EL (cell line): Measurements from ENCODE around the gene DRG2.

Source experiments
- DNase-seq: peaks from one replicate; pipeline ENCODE4 v3.0.0-alpha.2; 2016

The DRG2 gene

GRCh38 chr17:18117982-18118975, 30.5 kb downstream of the DRG2 start:
- no peak for DNase-seq

- DNase-seq, result no peak
Observed at GRCh38 chr17:18119166-18119745, 31.5 kb downstream of the DRG2 start.

- no peak for DNase-seq
Observed at GRCh38 chr17:18119938-18120337, 32.2 kb downstream of the DRG2 start.

GRCh38 chr17:18120461-18121017, 32.8 kb downstream of the DRG2 start:
- DNase-seq, result no peak

- no peak for DNase-seq
Observed at GRCh38 chr17:18121144-18121910, 33.6 kb downstream of the DRG2 start.

GRCh38 chr17:18122990-18123753, 35.4 kb downstream of the DRG2 start:
- DNase-seq, result no peak

GRCh38 chr17:18124345-18125126, 36.8 kb downstream of the DRG2 start:
- no peak for DNase-seq

GRCh38 chr17:18129041-18129502, 41.3 kb downstream of the DRG2 start:
- peak; percentile 47 for DNase-seq

GRCh38 chr17:18132711-18133110, 45.0 kb downstream of the DRG2 start:
- no peak for DNase-seq

GRCh38 chr17:18136357-18136756, 48.6 kb downstream of the DRG2 start:
- DNase-seq, result no peak

GRCh38 chr17:18138065-18138749, 50.5 kb downstream of the DRG2 start:
- DNase-seq, result no peak

GRCh38 chr17:18139092-18139491, 51.3 kb downstream of the DRG2 start:
- DNase-seq, result no peak

- no peak for DNase-seq
Observed at GRCh38 chr17:18139498-18139897, 51.8 kb downstream of the DRG2 start.

GRCh38 chr17:18139949-18140348, 52.2 kb downstream of the DRG2 start:
- DNase-seq, result peak; percentile 38

GRCh38 chr17:18140648-18141047, 52.9 kb downstream of the DRG2 start:
- no peak for DNase-seq

GRCh38 chr17:18141210-18141803, 53.6 kb downstream of the DRG2 start:
- peak; percentile 57 for DNase-seq

- DNase-seq, result no peak
Observed at GRCh38 chr17:18142417-18142816, 54.7 kb downstream of the DRG2 start.

GRCh38 chr17:18143044-18143936, 55.5 kb downstream of the DRG2 start:
- DNase-seq, result peak; percentile 22

GRCh38 chr17:18144261-18144660, 56.5 kb downstream of the DRG2 start:
- no peak for DNase-seq
